ENCODE measurements around the gene MED8. TPM values are rescaled to one million over a fixed set of nuclear protein-coding genes. Genes with fewer than 3 reads are reported as not detected.

The MED8 gene
- total and polyA plus RNA-seq, 2 of the 13 experiments (the other 11 are each of a cell fraction or from before 2014, with no cell fraction given) = 16.9 to 77.4 TPM

DNA sequence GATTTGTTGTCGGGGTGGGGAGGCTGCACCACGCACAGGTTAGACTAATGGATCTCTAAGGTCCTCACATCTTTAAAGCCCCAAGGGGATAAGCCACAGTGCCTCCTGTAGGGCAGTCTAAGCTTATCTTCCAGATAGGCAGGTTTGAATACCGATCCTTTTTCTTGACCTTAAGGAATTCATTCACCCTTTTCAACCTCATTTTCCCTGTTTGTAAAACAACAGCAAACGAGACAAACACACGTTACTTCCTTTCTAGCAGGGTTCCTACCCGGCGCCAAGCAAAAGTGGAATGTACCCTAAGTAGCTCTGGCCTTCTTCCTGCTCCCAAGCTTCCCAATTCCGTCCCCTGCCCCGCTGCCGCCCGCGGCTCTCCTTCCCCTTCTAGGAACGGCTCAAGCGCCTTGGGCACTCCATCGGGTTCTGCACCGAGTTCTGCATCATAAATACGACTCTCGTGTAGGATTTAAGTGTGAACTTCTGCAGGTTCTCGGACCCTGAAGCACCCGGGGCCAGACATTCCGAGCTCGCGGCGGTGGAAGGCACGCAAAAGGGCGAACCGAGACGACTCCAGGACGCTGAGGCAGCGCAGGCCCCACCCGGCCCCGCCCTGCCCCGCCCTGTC is 31.4 kb downstream of the MED8 start (continued):
- TF ChIP-seq HNF1A (IDR thresholded peaks at IDR 0.05; ENCODE audit: low read depth) = no peak
- no peak for TF ChIP-seq HNF1A (CRISPR knock-in tag; IDR thresholded peaks at IDR 0.05; ENCODE audit: borderline replicate concordance)
- peak; percentile 35; the same call in 1 of the 2 replicates for TF ChIP-seq TAF1 (CRISPR knock-in tag; IDR thresholded peaks at IDR 0.05)
- 0 out of 2 replicates have a peak, but pooled peaks have one; percentile 13 for TF ChIP-seq ZNF232 (CRISPR knock-in tag; IDR thresholded peaks at IDR 0.05; ENCODE audit: borderline replicate concordance)
- 0 out of 2 replicates have a peak, but pooled peaks have one; percentile 57 for TF ChIP-seq ZFX (CRISPR knock-in tag; IDR thresholded peaks at IDR 0.05; ENCODE audit: low read depth)
- no peak for TF ChIP-seq ZC3H13 (CRISPR knock-in tag; IDR thresholded peaks at IDR 0.05)
- TF ChIP-seq SCMH1 (CRISPR knock-in tag; IDR thresholded peaks at IDR 0.05; ENCODE audit: borderline replicate concordance) = no peak
- no peak; the same call in 1 of the 2 replicates for TF ChIP-seq MEF2D (CRISPR knock-in tag; IDR thresholded peaks at IDR 0.05)
- peak; percentile 4; the same call in 1 of the 2 replicates for TF ChIP-seq SRY (CRISPR knock-in tag; IDR thresholded peaks at IDR 0.05)
- TF ChIP-seq ZNF562 (CRISPR knock-in tag; IDR thresholded peaks at IDR 0.05; ENCODE audit: borderline replicate concordance) = no peak
- TF ChIP-seq HCFC1 (IDR thresholded peaks at IDR 0.05; ENCODE audit: low read depth, low read length) = no peak
- no peak for TF ChIP-seq GPN1 (CRISPR knock-in tag; IDR thresholded peaks at IDR 0.05; ENCODE audit: borderline replicate concordance)
- TF ChIP-seq ZNF567 (CRISPR knock-in tag; IDR thresholded peaks at IDR 0.05; ENCODE audit: borderline replicate concordance) = no peak
- no peak for TF ChIP-seq ZSCAN29 (CRISPR knock-in tag; conservative IDR thresholded peaks at IDR 0.05)
- TF ChIP-seq ZNF788 (CRISPR knock-in tag; IDR thresholded peaks at IDR 0.05; ENCODE audit: borderline replicate concordance) = no peak
- TF ChIP-seq RERE (CRISPR knock-in tag; IDR thresholded peaks at IDR 0.05; ENCODE audit: low read depth) = no peak
- no peak for TF ChIP-seq ZSCAN31 (CRISPR knock-in tag; IDR thresholded peaks at IDR 0.05; ENCODE audit: low read depth)
- TF ChIP-seq ZNF605 (CRISPR knock-in tag; IDR thresholded peaks at IDR 0.05) = no peak
- no peak for TF ChIP-seq GABPA (IDR thresholded peaks at IDR 0.05; ENCODE audit: low read depth, low read length)
- no peak for TF ChIP-seq GABPA (CRISPR knock-in tag; IDR thresholded peaks at IDR 0.05; ENCODE audit: low read depth)
- TF ChIP-seq ZNF180 (CRISPR knock-in tag; IDR thresholded peaks at IDR 0.05; ENCODE audit: borderline replicate concordance, low read depth) = no peak
- no peak for TF ChIP-seq MXI1 (IDR thresholded peaks at IDR 0.05; ENCODE audit: borderline replicate concordance, low read depth, low read length)

All from HepG2 (cell line).